T follicular helper cell (primary cell): Measurements from ENCODE around the gene UGT1A10.

Experiments used
- DNase-seq: peaks from one replicate; pipeline ENCODE4 v3.0.0-alpha.2; 2020; ENCODE audit warnings: low read depth

The UGT1A10 gene

DNA sequence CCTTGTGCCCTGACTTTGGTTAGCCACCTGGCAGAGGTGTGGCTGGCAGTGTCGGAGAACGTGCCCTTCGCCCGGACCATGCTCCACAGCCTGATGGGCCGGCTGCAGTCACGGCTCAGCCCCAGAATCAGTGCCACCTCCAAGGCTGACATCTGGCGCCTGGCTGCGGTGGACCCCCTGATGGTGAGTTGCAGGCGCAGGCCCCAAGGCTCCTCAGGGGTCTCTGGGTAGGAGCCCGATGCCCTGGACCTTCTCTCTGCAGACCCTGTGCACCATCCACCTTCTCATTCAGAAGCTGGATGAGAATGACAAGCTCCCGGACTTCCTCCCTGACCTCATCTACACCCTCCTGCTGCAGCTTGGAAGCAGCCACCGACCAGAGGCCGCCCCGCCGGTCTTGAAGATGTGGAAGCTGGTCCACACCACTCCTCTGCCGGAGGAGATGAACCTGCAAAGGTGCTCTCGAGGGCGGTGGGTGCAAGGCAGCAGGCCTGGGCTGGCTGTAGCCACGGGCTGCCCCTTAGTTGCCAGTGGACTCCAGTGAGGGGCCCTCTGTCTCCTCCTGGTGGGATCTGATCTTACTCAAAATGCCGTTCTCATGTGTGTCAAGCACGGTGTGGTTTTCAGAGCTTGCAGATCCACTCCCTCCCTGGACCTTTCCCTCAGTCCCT, 186.0 kb downstream of the UGT1A10 start:
- DNase-seq = no peak
